Activated CD4-positive, alpha-beta memory T cell treated with anti-CD3 and anti-CD28 coated beads for 36 hours (primary cell): ENCODE measurements around the gene TMBIM6. TPM values are rescaled to one million over a fixed set of nuclear protein-coding genes. Genes with fewer than 3 reads are reported as not detected.
A peak's percentile ranks its signal among the peaks of the same experiment; 100 is the strongest.
"Not testable (repeated sequence)": the region's sequence is repeated elsewhere in the genome, so short reads cannot be mapped to it uniquely, and the experiment has no call there.

Experiments used
- CTCF ChIA-PET: fragments of 350-600 bp; sonication (Branson Sonifier 250); formaldehyde crosslinking; loops from one replicate; lab custom pipeline; 2021; ENCODE audit warnings: antibody characterized with exemption, inconsistent platforms; lab: Charles Lee
- POLR2A ChIA-PET: fragments of 350-600 bp; sonication (Branson Sonifier 250); formaldehyde crosslinking; loops from one replicate; lab custom pipeline; 2021; ENCODE audit warnings: antibody characterized with exemption; lab: Charles Lee
- DNase-seq: peaks from one replicate; pipeline ENCODE4 v3.0.0-alpha.2; 2020
- H3K27ac Mint-ChIP-seq: one replicate; pipeline ENCODE4 v1.8.0; 2021; ENCODE audit warnings: mixed read lengths
- H3K27me3 Mint-ChIP-seq: one replicate; pipeline ENCODE4 v1.8.0; 2021; ENCODE audit warnings: mixed read lengths
- H3K36me3 Mint-ChIP-seq: one replicate; pipeline ENCODE4 v1.8.0; 2021; ENCODE audit warnings: mixed read lengths
- H3K4me1 Mint-ChIP-seq: one replicate; pipeline ENCODE4 v1.8.0; 2021; ENCODE audit warnings: low read depth, mixed read lengths
- H3K4me3 Mint-ChIP-seq: one replicate; pipeline ENCODE4 v1.8.0; 2021; ENCODE audit warnings: mild to moderate bottlenecking, mixed read lengths
- H3K9me3 Mint-ChIP-seq: one replicate; pipeline ENCODE4 v1.8.0; 2021; ENCODE audit warnings: mixed read lengths
- intact Hi-C: fragments of 100-400 bp; cut with micrococcal nuclease; formaldehyde crosslinking; loops from one replicate; pipeline ENCODE4 v1.15.1; 2023
- total RNA-seq, 2 experiments: library from RNA; stranded (reverse); gene quantifications; one replicate each; pipeline ENCODE4 v1.2.3, GENCODE V29; 2021

Gene TMBIM6
- total RNA-seq, 2 experiments from 2014 or later = 481 to 486 TPM

GRCh38 chr12:49705479-49706134, 35.8 kb upstream of the TMBIM6 start:
- H3K36me3 Mint-ChIP-seq = no peaks in the 10 kb centered on the region
- intact Hi-C loops = loop anchor here (2.0 to 5.0 kb wide), 2 partner anchors 35 to 348 kb away; no protein-coding TSS in a partner anchor
- ChIA-PET CTCF (interaction anchor here (0.7 to 12.1 kb wide), 15 partner anchors 9 to 138 kb away, joined by 3 to 281 read pairs (median 6); partner anchors contain the start of genes BCDIN3D, PRPF40B and TMBIM6), POLR2A (interaction anchor here (1.1 to 5.3 kb wide), 5 partner anchors 36 to 67 kb away, joined by 3 to 33 read pairs (median 8); partner anchors contain the start of gene TMBIM6)
- H3K4me3 Mint-ChIP-seq = peak overlapping the region; percentile 85
- no peaks in the 10 kb centered on the region for H3K9me3 Mint-ChIP-seq
- H3K4me1 Mint-ChIP-seq = peaks cover 48% of the 10 kb centered on the region
- H3K27me3 Mint-ChIP-seq = no peaks in the 10 kb centered on the region
- peak; percentile 55 for DNase-seq
- peak overlapping the region; percentile 56 for H3K27ac Mint-ChIP-seq

- intact Hi-C loops = loop anchor here (1.0 to 5.0 kb wide), 5 partner anchors 35 to 349 kb away; partner anchors contain the start of gene TMBIM6
- Mint-ChIP-seq H3K9me3 (no peaks in the 10 kb centered on the region), H3K27ac (peak overlapping the region; percentile 72), H3K36me3 (no peaks in the 10 kb centered on the region), H3K4me3 (peak overlapping the region; percentile 85), H3K27me3 (no peaks in the 10 kb centered on the region), H3K4me1 (peaks cover 46% of the 10 kb centered on the region)
- POLR2A ChIA-PET = interaction anchor here (0.8 to 5.3 kb wide), 6 partner anchors 35 to 340 kb away, joined by 3 to 33 read pairs (median 6); partner anchors contain the start of genes MCRS1, SPATS2 and TMBIM6
- DNase-seq = peak; percentile 26
- CTCF ChIA-PET = interaction anchor here (0.7 to 12.1 kb wide), 17 partner anchors 8 to 84 kb away, joined by 3 to 281 read pairs (median 5); partner anchors contain the start of genes PRPF40B and TMBIM6
Measured at GRCh38 chr12:49706351-49707127, 34.8 kb upstream of the TMBIM6 start.

GRCh38 chr12:49707128-49707811, 34.1 kb upstream of the TMBIM6 start, which contains the start of gene FMNL3:
Gene FMNL3, minus strand, starts transcription at chr12:49707405. Its CDS starts 225 bp downstream, at chr12:49707180.
- ChIA-PET CTCF (interaction anchor here (0.8 to 12.1 kb wide), 18 partner anchors 11 to 144 kb away, joined by 3 to 281 read pairs (median 6); partner anchors contain the start of genes PRPF40B and TMBIM6), POLR2A (interaction anchor here (0.8 to 5.3 kb wide), 6 partner anchors 34 to 340 kb away, joined by 3 to 33 read pairs (median 6); partner anchors contain the start of genes MCRS1, SPATS2 and TMBIM6)
- H3K4me1 Mint-ChIP-seq = peaks cover 43% of the 10 kb centered on the region
- peaks cover 3% of the 10 kb centered on the region for H3K27me3 Mint-ChIP-seq
- H3K4me3 Mint-ChIP-seq = peak within 1 kb of the TSS; percentile 85
- no peaks in the 10 kb centered on the region for H3K36me3 Mint-ChIP-seq
- H3K9me3 Mint-ChIP-seq = no peaks in the 10 kb centered on the region
- peak within 1 kb of the TSS; percentile 72 for H3K27ac Mint-ChIP-seq
- intact Hi-C loops = loop anchor here (1.0 to 5.0 kb wide), 5 partner anchors 34 to 350 kb away; partner anchors contain the start of gene TMBIM6
- peak; percentile 98 for DNase-seq

GRCh38 chr12:49707812-49708147, 33.6 kb upstream of the TMBIM6 start:
- Mint-ChIP-seq H3K4me3 (peak overlapping the region; percentile 59), H3K27me3 (peaks cover 6% of the 10 kb centered on the region), H3K36me3 (no peaks in the 10 kb centered on the region), H3K27ac (peak overlapping the region; percentile 43), H3K9me3 (no peaks in the 10 kb centered on the region), H3K4me1 (peaks cover 38% of the 10 kb centered on the region)
- intact Hi-C loops = loop anchor here (1.0 to 5.0 kb wide), 5 partner anchors 34 to 350 kb away; partner anchors contain the start of gene TMBIM6
- POLR2A ChIA-PET = no interaction called here
- CTCF ChIA-PET = interaction anchor here (0.5 to 12.1 kb wide), 15 partner anchors 10 to 238 kb away, joined by 3 to 281 read pairs (median 4); partner anchors contain the start of genes PRPF40B and TMBIM6
- no peak for DNase-seq

- no peak overlapping the region for H3K4me3 Mint-ChIP-seq
- peaks cover 27% of the 10 kb centered on the region for H3K4me1 Mint-ChIP-seq
- ChIA-PET CTCF (interaction anchor here (1.1 to 12.1 kb wide), 10 partner anchors 33 to 237 kb away, joined by 3 to 281 read pairs (median 8); partner anchors contain the start of genes PRPF40B and TMBIM6), POLR2A (interaction anchor here (1.7 kb wide), 1 partner anchor 33 kb away, joined by 7 read pairs; the partner anchor contains the start of gene TMBIM6)
- peaks cover 9% of the 10 kb centered on the region for H3K27me3 Mint-ChIP-seq
- no peak for DNase-seq
- intact Hi-C loops = loop anchor here (5.0 kb wide), 1 partner anchor 352 kb away; no protein-coding TSS in a partner anchor
- no peaks in the 10 kb centered on the region for H3K36me3 Mint-ChIP-seq
- no peaks in the 10 kb centered on the region for H3K9me3 Mint-ChIP-seq
- no peak overlapping the region for H3K27ac Mint-ChIP-seq
Measured at GRCh38 chr12:49708851-49709250, 32.5 kb upstream of the TMBIM6 start.

GRCh38 chr12:49713952-49714351, 27.4 kb upstream of the TMBIM6 start:
- H3K4me3 Mint-ChIP-seq, H3K4me1 Mint-ChIP-seq, DNase-seq, H3K9me3 Mint-ChIP-seq, intact Hi-C loops, H3K27ac Mint-ChIP-seq, POLR2A ChIA-PET, H3K36me3 Mint-ChIP-seq: not testable (repeated sequence)
- peaks cover 12% of the 10 kb centered on the region for H3K27me3 Mint-ChIP-seq
- CTCF ChIA-PET = interaction anchor here (1.2 to 12.1 kb wide), 4 partner anchors 8 to 69 kb away, joined by 3 to 281 read pairs (median 8); partner anchors contain the start of gene TMBIM6

GRCh38 chr12:49716553-49716952, 24.8 kb upstream of the TMBIM6 start:
- Mint-ChIP-seq H3K36me3 (no peaks in the 10 kb centered on the region), H3K27me3 (peaks cover 12% of the 10 kb centered on the region)
- POLR2A ChIA-PET = no interaction called here

GRCh38 chr12:49717800-49718199, 23.6 kb upstream of the TMBIM6 start:
- not testable (repeated sequence) for H3K4me1 Mint-ChIP-seq, H3K36me3 Mint-ChIP-seq, H3K9me3 Mint-ChIP-seq

More at GRCh38 chr12:49716553-49716952, 24.8 kb upstream of the TMBIM6 start:
- no peak for DNase-seq
- no peaks in the 10 kb centered on the region for H3K4me1 Mint-ChIP-seq
- intact Hi-C loops = no loop called here
- CTCF ChIA-PET = interaction anchor here (0.8 to 2.1 kb wide), 3 partner anchors 21 to 62 kb away, joined by 3 to 7 read pairs (median 4); partner anchors contain the start of gene TMBIM6
- no peak overlapping the region for H3K27ac Mint-ChIP-seq
- H3K4me3 Mint-ChIP-seq = no peak overlapping the region
- H3K9me3 Mint-ChIP-seq = no peaks in the 10 kb centered on the region

GRCh38 chr12:49720214-49720613, 21.1 kb upstream of the TMBIM6 start:
- no peak for DNase-seq
- intact Hi-C loops = no loop called here
- H3K27ac Mint-ChIP-seq = no peak overlapping the region
- ChIA-PET CTCF (interaction anchor here (0.6 to 1.0 kb wide), 2 partner anchors 58 to 108 kb away, joined by 3 read pairs; no protein-coding TSS in a partner anchor), POLR2A (no interaction called here)
- H3K36me3 Mint-ChIP-seq = no peaks in the 10 kb centered on the region
- no peak overlapping the region for H3K4me3 Mint-ChIP-seq
- H3K27me3 Mint-ChIP-seq = peaks cover 6% of the 10 kb centered on the region
- H3K9me3 Mint-ChIP-seq = no peaks in the 10 kb centered on the region
- H3K4me1 Mint-ChIP-seq = no peaks in the 10 kb centered on the region

More at GRCh38 chr12:49717800-49718199, 23.6 kb upstream of the TMBIM6 start:
- POLR2A ChIA-PET, DNase-seq, intact Hi-C loops, H3K27ac Mint-ChIP-seq, H3K4me3 Mint-ChIP-seq, H3K27me3 Mint-ChIP-seq: not testable (repeated sequence)
- CTCF ChIA-PET = interaction anchor here (0.7 to 2.1 kb wide), 3 partner anchors 24 to 60 kb away, joined by 4 to 7 read pairs (median 4); partner anchors contain the start of gene TMBIM6

- H3K36me3 Mint-ChIP-seq, H3K9me3 Mint-ChIP-seq, H3K4me3 Mint-ChIP-seq, intact Hi-C loops, H3K27me3 Mint-ChIP-seq, H3K4me1 Mint-ChIP-seq, POLR2A ChIA-PET, CTCF ChIA-PET, DNase-seq, H3K27ac Mint-ChIP-seq: not testable (repeated sequence)
Measured at GRCh38 chr12:49721355-49721754, 20.0 kb upstream of the TMBIM6 start.

GRCh38 chr12:49728446-49728845, 12.9 kb upstream of the TMBIM6 start:
- ChIA-PET CTCF (no interaction called here), POLR2A (no interaction called here)
- Mint-ChIP-seq H3K27ac (no peak overlapping the region), H3K9me3 (no peaks in the 10 kb centered on the region), H3K4me1 (no peaks in the 10 kb centered on the region), H3K36me3 (no peaks in the 10 kb centered on the region), H3K4me3 (no peak overlapping the region), H3K27me3 (peaks cover 6% of the 10 kb centered on the region)
- intact Hi-C loops = no loop called here
- DNase-seq = no peak
